Peyer's patch (tissue), 4 donors: ENCODE measurements around the gene HS3ST2. TPM values are rescaled to one million over a fixed set of nuclear protein-coding genes. Genes with fewer than 3 reads are reported as not detected.

ENCODE experiments used
- DNase-seq, 3 donors: peaks; one replicate each; pipeline ENCODE4 v3.0.0-alpha.2; 2017 to 2019
- H3K27ac ChIP-seq, 4 donors: fragments of 200-600 bp; sonication (generic); one replicate each; pipeline ENCODE4 v1.5.1; 2016 to 2019
- H3K27me3 ChIP-seq, 2 donors: fragments of 200-600 bp; sonication (generic); one replicate each; pipeline ENCODE4 v1.5.1; 2019
- H3K36me3 ChIP-seq, 3 donors: fragments of 200-600 bp; sonication (generic); one replicate each; pipeline ENCODE4 v1.5.1; 2016 to 2019
- H3K4me1 ChIP-seq, 4 donors: fragments of 200-600 bp; sonication (generic); one replicate each; pipeline ENCODE4 v1.5.1; 2016 to 2019
- H3K4me3 ChIP-seq, 4 donors: fragments of 200-600 bp; sonication (generic); 1 replicate in 3 of 4; 2 replicates in 1 of 4; pipeline ENCODE4 v1.5.1; 2016 to 2019; ENCODE audit warnings: mild to moderate bottlenecking in 1 of 4
- H3K9me3 ChIP-seq, 4 donors: fragments of 200-600 bp; sonication (generic); one replicate each; pipeline ENCODE4 v1.5.1; 2016 to 2019; ENCODE audit warnings: mild to moderate bottlenecking in 1 of 4
- POLR2A ChIP-seq, 2 donors: fragments of 450-650 bp; IDR thresholded peaks; one replicate each; pipeline ENCODE4 v1.5.1; 2017; ENCODE audit warnings: antibody characterized with exemption in 2 of 2, mild to moderate bottlenecking in 2 of 2, moderate library complexity in 2 of 2
- total RNA-seq, 4 donors: library from RNA; depleted of rRNA; stranded (reverse); fragments of >200 nt; gene quantifications; one replicate each; pipeline ENCODE4 v1.1.0, GENCODE V29; 2016
- TF ChIP-seq, protein P1 (sequence below), 6 experiments: fragments of 450-650 bp in 4 of 6; fragments of 200-600 bp in 2 of 6; sonication (generic) in 1 of 6; IDR thresholded peaks; one replicate each; pipeline ENCODE4 v1.5.1; 2017 to 2019; ENCODE audit warnings: antibody characterized with exemption in 6 of 6, mild to moderate bottlenecking in 3 of 6, moderate library complexity in 1 of 6

HS3ST2 gene
- total RNA-seq, 4 donors from 2014 or later, result 0.40 TPM; not detected in 3

DNA sequence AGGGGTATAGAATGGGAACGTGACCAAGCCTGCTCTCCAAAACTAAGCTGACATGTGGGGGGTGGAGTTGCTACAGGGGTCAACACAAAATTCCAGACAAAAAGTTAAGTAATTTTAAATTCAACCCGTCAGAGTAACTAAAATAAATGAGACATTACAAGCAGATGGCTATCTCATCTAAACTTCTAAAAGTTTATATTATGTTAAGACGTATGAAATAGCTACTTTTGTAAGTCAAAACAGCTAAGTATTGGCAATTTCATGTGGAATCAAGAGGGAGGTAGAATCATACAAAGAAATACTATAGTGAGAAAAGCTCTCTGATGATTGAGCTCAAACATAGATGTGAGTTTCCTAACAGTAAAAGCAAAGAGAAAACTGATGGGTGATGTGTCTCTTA, 113.3 kb downstream of the HS3ST2 start:
- DNase-seq, result no peak
- H3K4me3 ChIP-seq, result no peak overlapping the region
- H3K27ac ChIP-seq, result no peak overlapping the region
- no peaks in the 10 kb centered on the region for H3K36me3 ChIP-seq
- no peaks in the 10 kb centered on the region for H3K4me1 ChIP-seq
- H3K9me3 ChIP-seq, result no peaks in the 10 kb centered on the region
- H3K27me3 ChIP-seq, result no peaks in the 10 kb centered on the region
- TF ChIP-seq, protein P1, sequence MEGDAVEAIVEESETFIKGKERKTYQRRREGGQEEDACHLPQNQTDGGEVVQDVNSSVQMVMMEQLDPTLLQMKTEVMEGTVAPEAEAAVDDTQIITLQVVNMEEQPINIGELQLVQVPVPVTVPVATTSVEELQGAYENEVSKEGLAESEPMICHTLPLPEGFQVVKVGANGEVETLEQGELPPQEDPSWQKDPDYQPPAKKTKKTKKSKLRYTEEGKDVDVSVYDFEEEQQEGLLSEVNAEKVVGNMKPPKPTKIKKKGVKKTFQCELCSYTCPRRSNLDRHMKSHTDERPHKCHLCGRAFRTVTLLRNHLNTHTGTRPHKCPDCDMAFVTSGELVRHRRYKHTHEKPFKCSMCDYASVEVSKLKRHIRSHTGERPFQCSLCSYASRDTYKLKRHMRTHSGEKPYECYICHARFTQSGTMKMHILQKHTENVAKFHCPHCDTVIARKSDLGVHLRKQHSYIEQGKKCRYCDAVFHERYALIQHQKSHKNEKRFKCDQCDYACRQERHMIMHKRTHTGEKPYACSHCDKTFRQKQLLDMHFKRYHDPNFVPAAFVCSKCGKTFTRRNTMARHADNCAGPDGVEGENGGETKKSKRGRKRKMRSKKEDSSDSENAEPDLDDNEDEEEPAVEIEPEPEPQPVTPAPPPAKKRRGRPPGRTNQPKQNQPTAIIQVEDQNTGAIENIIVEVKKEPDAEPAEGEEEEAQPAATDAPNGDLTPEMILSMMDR (IDR thresholded peaks at IDR 0.05), result no peak
- no peak for TF ChIP-seq POLR2A (IDR thresholded peaks at IDR 0.05)

DNA sequence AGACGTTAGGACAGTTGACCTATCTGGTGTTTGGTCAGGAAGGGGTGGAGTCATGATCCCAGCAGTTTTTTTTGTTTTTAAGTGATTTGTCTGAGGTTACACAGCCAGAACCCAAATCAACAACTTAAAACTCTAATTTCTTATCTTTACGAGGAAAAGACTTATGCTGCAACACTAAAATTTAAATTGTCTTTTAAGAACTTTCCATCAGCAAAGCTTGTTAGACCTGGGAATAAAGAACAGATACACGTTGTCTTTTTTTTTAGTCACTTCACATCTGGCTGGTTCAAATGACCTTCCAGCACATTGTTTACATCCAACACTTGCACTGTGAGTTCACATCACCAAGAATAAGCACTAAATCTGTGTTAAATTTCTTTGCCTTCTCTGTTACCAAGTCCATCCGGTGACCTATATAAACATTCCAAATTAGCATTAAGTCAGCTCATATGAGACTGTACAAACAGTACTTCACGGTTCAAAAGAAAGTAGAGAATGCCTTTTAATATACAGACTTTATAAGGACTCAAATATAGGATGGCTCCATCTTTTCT, 115.0 kb downstream of the HS3ST2 start:
- no peaks in the 10 kb centered on the region for H3K36me3 ChIP-seq
- TF ChIP-seq, protein P1 (IDR thresholded peaks at IDR 0.05), result no peak
- no peak for TF ChIP-seq POLR2A (IDR thresholded peaks at IDR 0.05)
- H3K27me3 ChIP-seq, result no peaks in the 10 kb centered on the region
- H3K4me1 ChIP-seq, result peaks cover 0 to 4% (median 0%) of the 10 kb centered on the region in 4 donors
- no peak overlapping the region for H3K27ac ChIP-seq
- no peak overlapping the region for H3K4me3 ChIP-seq
- no peaks in the 10 kb centered on the region for H3K9me3 ChIP-seq
- no peak for DNase-seq

DNA sequence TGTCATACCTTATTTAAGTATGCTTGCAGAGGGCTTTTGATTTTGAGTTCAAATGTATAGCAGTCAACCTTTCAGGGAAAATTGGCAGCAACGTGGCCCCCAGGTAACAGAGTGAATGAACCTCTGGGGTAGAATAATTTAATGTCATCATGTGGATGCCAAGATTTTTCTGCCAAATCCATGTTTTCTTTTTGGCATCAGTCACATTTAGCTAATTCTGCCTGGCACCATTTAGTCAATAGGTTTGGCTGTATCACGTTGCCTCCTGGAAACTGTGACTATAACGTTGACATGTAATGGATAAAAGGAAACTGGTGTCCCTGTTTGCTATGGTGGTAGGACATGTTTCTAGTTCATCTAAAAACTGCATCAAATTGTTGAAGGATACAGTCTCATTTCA, 115.5 kb downstream of the HS3ST2 start:
- Histone ChIP-seq H3K9me3 (no peaks in the 10 kb centered on the region), H3K4me1 (peaks cover 0 to 4% (median 0%) of the 10 kb centered on the region in 4 donors), H3K27me3 (no peaks in the 10 kb centered on the region), H3K36me3 (no peaks in the 10 kb centered on the region), H3K27ac (no peak overlapping the region), H3K4me3 (no peak overlapping the region)
- no peak for TF ChIP-seq POLR2A (IDR thresholded peaks at IDR 0.05)
- TF ChIP-seq, protein P1 (IDR thresholded peaks at IDR 0.05), result no peak
- no peak for DNase-seq

DNA sequence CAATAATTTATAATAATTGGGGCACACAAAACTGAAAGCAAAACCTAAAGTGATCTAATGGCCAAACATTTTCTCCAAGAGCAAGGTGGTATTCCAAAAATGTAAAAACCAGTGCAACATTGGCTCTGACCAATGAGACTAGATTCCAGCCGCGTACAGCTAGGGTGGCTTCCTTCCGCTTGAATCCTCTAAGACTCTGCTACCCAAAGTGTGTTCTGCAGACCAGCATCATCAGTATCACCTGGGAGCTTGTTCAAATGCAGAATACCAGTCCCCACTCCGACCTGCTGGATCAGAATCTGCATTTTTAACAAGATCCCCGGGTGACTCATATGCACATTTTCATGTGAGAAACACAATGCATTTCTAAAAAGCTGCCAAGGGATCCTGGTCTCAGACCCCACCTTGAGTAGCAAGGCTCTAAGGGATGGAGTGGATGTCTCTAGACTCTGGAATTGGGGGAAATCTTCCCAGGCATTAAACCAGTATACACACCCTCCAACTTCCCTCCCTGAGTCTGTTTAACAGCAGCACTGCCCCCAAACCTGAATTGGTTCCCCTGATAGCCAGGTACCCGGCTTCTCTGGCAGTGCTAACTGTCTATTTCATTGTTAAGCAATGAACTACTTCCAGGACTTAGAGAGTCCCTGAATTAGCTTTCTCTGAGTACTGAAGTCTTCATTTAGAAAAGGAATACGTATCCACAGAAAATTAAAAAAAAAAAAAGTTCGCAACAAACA, 118.2 kb downstream of the HS3ST2 start:
- Histone ChIP-seq H3K36me3 (no peaks in the 10 kb centered on the region), H3K4me1 (peaks cover 0 to 4% (median 0%) of the 10 kb centered on the region in 4 donors), H3K4me3 (no peak overlapping the region), H3K27me3 (no peaks in the 10 kb centered on the region), H3K27ac (no peak overlapping the region), H3K9me3 (no peaks in the 10 kb centered on the region)
- no peak for DNase-seq
- TF ChIP-seq, protein P1 (IDR thresholded peaks at IDR 0.05), result no peak
- no peak for TF ChIP-seq POLR2A (IDR thresholded peaks at IDR 0.05)

DNA sequence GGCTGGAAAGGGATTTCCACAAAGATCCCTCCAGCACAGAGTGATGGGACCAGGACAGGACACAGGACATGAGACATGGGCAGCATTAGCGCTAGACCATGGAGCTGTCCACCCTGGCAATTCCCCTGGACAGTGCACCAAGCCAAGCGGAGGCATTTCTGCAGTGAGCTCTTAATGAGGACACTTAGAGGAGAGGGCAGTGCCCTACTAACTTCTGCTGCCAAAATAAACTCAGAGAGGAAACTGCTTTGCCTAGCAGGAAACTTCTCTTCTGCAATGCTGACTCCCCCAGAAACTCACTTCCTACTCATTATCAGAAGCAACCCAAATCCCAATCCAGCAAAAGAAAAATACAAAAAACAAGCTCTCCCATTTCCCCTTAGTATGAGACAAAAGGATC, 119.2 kb downstream of the HS3ST2 start:
- no peak for DNase-seq
- Histone ChIP-seq H3K27me3 (no peaks in the 10 kb centered on the region), H3K4me1 (peaks cover 0 to 4% (median 0%) of the 10 kb centered on the region in 4 donors), H3K36me3 (no peaks in the 10 kb centered on the region), H3K4me3 (no peak overlapping the region), H3K9me3 (no peaks in the 10 kb centered on the region), H3K27ac (no peak overlapping the region)
- TF ChIP-seq, protein P1 (IDR thresholded peaks at IDR 0.05), result no peak
- TF ChIP-seq POLR2A (IDR thresholded peaks at IDR 0.05), result no peak
